GM10847 (cell line): ENCODE results near the gene ADPRS.

Experiments used
- POLR2A ChIP-seq: IDR thresholded peaks from 2 replicates; pipeline ENCODE4 v1.6.1; 2011; ENCODE audit not compliant: insufficient read length; ENCODE audit errors: extremely low read depth

Gene ADPRS

DNA sequence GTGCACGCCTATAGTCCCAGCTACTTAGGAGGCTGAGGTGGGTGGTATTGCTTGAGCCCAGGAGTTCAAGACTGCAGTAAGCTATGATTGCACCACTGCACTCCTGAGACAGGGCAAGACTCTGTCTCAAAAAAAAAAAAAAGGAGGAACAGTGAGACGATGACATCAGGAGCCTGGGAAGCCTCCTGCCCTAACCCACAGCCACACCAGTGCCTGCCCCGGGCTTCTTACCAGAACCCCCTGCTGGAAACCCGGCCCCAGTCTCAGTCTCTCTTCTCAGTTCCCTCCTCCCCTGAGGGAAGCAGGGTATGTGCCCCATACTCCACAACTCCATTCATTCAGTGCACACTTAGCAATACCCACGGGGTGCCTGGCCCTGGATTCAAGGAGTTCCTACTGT lies 27.2 kb downstream of the ADPRS start:
- no peak for TF ChIP-seq POLR2A

DNA sequence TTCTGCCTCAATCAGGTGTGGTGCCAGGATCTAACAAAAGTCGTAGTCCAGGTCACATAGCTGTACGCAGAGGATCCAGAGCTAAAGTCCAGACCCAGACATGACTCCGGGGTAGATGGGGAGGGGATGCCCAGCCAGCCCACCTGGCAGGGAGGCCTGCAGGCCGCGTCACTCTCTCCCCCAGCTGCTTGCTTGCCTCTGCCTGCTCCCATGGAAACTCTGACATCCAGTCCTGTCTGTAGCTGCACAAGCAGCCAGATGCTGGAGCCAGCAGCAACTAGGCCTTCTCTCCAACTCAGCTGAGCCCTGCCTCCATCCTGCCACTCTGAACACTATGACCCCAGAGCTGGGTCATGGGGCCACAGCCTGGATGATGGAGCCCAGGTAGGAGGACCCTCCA lies 28.2 kb downstream of the ADPRS start:
- no peak for TF ChIP-seq POLR2A

DNA sequence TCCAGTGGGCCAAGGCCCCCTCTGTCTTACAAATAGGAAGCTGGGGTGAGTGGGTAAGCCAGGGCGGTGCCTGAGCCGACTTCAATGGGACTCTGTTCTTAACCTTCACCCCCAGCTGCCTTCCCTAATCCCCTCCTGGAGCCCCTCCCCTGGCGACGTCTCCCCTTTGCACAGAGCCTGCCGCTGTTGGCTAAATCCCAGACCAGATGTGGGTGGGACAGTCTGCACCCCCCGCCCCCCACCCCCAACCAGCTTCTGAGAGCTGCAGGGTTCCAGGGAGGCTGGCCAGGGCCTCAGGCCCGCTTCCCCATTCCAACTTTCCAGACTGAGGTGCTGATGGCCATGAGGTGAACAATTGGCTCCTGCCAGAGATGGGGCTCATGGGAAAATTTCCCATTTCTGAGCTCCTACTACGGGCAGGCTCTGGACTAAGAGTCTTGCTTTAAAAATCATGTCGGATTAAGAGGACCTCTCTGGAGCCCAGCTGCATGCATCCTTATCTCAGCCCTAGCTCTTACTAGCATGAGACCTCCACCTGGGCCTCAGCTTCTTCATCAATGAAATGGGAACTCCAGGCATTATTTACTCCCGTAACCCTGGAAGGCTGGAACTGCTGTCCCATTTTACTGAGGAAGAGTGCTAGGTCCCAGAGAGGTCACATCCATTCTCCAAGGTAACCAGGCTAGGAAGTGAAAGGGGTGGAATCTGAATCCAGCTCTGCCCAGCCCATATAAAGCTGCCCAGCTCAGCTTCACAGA lies 29.9 kb downstream of the ADPRS start:
- no peak for TF ChIP-seq POLR2A

DNA sequence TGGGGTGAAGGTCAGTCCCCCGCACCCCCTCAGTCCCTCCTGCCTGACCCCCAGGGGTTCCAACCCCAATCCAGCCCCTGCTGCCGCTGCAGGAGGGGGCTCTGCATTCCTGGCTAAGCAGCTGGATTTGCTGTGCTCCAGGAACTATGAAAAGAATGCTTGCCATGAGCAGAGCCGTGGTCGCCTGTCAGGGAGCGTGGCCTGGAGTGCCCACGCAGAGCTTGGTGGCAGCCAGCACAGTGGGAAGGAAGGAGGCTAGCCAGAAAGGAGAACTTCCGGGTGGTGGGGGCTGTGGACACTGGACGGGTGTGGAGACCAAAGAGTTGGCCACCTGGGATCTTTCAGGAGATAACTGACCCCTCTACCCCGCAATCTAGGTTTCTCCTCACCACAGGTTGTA lies 30.8 kb downstream of the ADPRS start:
- no peak for TF ChIP-seq POLR2A

DNA sequence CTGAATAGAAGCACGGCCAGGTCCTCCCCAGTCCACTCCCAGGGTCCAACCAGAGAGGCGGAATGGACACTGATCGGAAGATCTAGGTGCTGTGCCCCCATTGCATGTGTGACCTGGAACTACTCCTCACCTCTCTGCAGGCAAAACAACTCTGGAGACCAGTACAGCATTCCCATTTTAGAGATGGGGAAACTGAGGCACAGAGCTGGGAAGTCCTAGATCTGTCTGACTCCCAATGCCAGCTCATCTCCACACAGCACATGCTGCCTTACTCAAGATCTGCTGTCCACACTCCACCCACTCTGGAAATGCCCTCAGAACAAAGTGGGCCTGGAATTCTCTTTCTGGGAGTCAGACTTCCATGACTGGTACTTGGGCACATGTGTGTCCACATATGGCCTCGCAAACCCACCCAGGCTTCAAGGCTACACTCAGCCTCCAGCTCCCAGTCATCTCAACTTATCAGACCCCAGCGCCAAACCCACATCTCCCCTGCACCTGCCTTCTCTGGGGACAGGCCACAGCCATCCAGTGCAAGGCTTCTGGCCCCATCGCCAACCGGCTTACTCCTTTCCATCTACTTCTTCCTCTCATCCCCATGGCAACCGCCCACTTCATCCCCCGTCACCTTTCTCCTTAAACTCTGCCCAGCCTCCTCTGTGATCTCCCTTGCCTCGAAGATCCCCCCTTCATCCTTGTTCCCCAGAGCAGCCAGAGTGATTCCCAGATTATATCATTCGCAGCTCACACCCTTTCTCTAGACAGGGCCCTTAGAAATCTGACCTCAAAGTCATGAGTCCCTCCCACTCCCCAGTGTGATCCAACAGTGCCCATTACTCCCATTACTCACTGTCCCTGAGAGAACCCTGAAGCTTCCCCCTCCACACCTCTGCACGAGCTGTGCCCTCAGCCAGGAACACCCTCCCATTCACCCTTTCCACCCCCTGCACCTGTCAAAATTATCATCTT lies 33.7 kb downstream of the ADPRS start:
- no peak for TF ChIP-seq POLR2A

DNA sequence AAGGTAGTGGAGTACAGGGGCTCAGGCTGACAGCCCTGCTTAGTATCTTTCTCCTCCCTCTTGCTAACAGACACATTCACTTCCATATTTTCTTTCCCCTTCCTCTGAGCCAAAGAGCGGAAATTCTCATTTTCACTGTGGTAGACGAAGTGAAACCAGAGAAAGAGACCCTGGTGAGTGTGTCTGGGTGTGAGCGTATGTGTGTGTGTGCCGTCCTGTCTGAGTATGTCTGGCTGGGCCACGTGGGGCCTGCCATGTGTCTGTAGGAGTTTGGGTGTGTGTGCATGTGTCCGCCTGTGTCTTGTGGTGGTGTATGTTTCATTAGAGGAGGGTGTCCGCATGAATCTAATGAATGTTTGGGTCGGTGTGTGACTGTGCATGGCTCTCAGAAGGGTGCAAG lies 34.7 kb downstream of the ADPRS start:
- no peak for TF ChIP-seq POLR2A

DNA sequence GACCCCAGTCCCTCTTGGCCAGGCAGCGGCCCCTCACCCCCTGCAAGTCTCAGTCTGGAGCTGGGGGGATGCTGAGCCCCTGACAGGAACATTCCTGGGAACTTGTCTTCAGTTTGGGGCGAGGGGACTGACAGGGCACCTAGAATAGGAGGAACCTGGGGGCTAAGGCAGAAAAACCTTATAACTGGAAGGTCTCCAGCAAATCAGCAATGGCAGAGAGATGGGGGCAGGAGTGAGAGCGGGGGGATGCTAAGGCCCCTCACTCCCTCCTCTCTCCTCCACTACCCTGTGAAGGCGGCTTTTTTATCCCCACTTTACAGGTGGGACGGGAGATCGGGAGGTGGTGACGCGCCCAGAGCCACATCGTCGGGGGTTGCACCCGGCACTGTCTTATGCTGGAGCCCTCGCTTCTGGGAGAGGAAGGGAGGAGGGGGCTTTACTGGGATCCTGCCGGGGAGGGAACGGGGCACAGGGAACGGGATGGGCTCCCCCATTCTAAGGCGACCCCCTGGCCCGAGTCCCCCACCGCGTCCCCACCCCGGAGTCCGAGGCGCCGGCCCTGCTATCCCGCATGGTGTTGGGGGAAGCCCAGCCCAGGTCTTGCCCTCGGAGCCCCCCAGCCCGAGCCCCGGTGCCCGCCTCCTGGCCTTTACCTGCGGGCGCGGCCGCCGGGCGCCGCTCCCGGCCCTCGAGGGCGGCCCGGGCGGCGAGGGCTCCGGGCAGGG lies 35.9 kb downstream of the ADPRS start:
- TF ChIP-seq POLR2A = no peak

DNA sequence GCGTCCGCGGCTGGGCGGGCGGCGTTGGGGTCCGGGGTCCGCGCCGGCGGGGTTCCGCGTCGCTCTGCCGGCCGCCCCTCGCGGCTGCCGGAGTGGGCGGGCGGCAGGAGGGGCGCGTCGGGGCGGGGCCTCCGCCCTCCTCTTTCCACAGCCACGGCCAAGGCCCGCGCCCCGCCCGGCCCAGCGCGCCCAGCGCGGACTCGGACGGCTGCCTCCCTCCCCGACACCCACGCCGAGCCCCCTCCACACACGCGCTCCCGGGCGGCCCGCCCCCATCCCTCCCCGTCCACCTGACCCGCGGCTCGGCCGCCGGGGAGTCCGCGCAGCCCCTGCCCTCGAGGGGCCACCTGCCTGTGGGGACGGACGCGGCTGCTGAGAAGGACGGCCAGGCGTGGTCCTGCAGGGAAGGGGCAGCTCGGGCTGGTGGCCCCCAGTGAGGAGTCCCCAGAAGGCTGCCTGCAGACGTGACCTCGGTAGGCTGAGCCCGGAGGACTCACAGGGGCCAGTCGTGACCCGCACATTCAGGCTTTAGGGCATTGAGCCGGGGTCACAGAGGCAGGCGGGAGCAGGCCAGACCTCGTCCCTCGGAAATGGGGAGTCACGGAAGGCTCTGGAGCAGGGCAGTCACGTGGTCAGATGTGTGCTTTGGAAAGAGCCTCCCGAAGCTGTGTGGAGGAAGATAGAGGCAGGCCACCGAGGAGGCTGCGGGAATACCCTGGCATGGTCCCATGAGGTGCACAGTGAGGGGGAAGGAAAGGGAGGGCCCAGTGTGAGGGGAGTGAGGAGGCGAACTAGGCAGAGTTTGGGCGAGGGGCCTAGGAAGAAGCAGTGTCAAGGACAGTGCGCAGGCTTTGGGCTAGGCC lies 36.7 kb downstream of the ADPRS start, which contains the start of gene COL8A2:
Gene COL8A2, minus strand, starts transcription at position 94 of the 863 bp plus-strand sequence. CDS start 24,980 bp downstream, outside the sequence.
- no peak for TF ChIP-seq POLR2A

DNA sequence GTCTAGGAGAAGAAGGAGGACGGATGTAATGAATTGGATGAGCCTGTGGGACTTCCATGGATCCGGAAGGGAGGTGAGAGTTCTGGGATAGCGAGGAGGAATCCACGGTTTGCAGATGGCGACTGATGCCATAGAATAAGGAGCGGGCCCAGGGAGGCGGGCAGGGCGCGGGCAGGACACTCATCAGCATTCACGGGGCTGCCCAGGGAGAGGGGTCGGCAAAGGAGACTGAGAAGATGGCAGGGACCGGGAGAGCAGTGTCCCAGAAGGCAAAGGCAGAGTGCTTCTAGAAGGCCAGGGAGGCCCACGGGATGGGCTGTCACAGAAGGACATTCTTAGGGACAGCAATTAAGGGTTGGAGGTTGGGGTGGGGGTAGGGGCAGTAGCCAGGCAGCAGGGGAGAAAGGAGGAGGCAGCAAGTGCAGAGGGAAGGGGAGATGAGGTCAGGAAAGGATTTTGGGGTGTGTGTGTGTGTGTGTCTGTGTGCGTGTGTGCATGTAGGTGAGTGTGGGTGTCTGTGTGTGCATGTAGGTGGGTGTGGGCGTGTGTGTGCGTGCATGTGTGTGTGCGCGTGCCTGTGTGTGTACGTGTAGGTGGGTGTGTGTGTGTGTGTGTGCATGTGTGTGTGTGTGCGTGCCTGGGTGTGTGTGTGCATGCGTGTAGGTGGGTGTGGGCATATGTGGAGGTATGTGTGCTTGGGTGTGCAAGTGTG lies 37.5 kb downstream of the ADPRS start:
- TF ChIP-seq POLR2A = no peak

DNA sequence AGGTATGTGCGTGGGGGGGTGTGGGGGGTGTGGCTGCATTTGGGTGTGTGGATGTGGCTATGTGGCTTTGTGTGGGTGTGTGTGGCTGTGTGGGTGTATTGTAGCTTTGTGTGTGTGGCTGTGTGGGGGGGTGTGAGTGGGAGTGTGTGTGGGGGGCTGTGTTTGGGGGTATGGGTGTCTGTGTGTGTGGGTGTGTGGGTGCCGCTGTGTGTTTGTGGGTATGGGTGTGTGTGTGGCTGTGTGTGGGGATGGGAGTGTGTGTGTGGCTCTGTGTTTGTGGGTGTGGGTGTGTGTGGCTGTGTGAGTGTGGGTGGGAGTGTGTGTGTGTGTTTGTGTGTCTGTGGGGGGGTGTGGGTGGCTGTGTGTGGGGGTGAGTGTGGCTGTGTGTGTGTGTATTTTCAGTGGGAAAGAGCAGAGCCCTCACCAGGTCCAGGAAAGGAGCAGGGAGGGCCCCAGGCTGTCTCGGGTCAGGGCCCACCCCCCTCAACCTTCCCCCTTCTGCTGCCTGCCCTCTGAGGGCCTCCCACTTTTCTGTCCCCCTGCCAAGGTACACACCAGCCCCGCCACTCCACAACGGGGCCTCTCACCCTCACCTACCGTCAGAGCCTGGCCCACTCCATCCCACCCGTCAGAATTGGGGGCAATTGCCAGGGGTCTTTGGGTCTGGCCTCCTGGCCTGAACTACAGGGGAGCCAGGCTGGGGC lies 38.3 kb downstream of the ADPRS start:
- no peak for TF ChIP-seq POLR2A

DNA sequence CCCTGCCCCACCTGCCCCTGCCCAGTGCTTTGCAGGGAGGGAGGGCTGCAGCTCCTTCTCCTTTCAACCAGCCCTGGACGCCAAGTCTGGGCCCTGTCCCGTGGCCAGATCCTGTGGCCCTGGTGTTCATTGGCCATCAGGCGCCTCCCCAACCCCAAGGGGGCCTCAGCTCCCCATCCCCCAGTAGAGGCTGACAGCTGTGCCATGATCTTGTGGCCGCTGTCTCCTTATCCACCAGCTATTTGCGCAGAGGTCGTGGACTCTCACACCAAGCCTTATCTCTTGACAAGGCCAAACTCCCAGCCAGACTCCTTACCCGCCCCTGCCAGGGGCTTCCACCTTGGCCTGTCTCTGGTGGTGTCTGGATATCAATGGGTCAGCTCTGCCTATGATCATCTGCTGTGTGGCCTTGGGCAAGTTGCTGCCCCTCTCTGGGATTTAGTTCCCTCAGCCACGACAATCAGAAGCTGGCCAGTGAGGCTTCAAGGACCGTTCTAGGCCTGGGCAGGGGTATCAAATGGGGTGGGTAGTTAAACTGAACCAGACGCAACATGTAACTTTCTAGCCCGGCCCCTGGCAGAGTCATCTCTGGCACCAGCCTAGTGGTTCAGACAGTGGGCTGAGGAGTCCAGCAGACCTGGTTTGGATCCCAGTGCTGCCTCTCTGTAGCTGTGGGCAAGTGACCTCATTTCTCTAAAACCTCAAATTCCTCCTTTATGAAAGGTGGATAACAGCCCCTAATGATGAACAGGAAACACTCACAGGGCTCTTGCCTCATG lies 39.6 kb downstream of the ADPRS start:
- TF ChIP-seq POLR2A = no peak

DNA sequence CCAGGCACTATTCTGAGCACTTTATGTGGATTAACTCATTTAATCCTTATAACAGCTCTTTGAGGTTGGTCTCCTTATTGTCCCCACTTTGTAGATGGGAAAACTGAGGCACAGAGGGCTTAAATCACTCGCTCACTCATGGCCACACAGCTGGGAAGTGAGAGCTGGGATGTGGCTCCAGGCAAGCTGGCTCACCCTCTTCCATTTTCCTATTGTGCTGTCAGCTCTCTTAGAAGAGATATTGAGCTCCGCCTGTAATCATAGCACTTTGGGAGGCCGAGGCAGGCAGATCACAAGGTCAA lies 40.2 kb downstream of the ADPRS start:
- no peak for TF ChIP-seq POLR2A

DNA sequence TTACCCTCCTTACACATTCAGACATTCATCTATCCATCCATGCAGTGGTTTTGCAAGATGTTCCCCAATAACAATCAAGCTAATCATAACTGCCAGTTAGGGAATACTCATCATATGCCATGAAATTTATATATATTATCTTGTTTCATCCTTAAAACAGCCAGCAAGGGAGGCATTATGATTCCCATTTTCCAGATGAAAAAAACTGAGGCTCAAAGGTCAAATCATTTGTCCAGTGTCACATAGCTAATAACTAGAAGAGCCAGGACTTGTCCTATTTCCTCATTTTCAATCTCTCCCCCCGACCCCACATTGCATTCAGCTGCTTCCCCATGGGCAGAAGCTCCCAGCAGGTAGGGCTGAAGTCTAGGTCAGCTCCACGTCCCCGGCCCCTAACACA lies 43.3 kb downstream of the ADPRS start:
- no peak for TF ChIP-seq POLR2A

DNA sequence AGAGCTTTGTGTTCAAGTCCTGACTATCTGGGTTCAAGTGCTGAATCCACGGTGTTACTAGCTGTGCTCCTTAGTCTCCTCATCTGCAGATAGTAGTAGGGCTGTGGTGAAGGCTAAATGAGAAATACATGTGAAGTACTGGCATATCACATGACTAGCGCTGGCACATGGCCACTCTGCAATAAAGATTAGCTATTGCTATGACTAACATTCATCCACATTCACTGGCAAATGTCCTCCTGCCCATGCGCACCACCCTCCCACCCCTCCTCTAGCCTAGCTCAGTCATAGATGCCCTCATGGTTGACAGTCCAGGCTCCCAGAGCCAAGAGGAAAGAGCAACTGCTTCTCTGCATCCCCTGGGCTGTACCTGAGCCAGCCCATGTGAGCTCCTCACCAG lies 44.8 kb downstream of the ADPRS start:
- TF ChIP-seq POLR2A = no peak
